Activated CD4-positive, CD25-positive, alpha-beta regulatory T cell treated with anti-CD3 and anti-CD28 coated beads, Interleukin-2, amount 50 U/mL, for 72 hours (primary cell): ENCODE results near the gene ARHGAP15.

Source experiments
- DNase-seq: peaks from one replicate; pipeline ENCODE4 v3.0.0; 2021

Gene ARHGAP15

GRCh38 chr2:143702931-143703330 lies 573.7 kb downstream of the ARHGAP15 start:
- no peak for DNase-seq

- DNase-seq: no peak
Observed at GRCh38 chr2:143704451-143705106, 575.4 kb downstream of the ARHGAP15 start.

DNA sequence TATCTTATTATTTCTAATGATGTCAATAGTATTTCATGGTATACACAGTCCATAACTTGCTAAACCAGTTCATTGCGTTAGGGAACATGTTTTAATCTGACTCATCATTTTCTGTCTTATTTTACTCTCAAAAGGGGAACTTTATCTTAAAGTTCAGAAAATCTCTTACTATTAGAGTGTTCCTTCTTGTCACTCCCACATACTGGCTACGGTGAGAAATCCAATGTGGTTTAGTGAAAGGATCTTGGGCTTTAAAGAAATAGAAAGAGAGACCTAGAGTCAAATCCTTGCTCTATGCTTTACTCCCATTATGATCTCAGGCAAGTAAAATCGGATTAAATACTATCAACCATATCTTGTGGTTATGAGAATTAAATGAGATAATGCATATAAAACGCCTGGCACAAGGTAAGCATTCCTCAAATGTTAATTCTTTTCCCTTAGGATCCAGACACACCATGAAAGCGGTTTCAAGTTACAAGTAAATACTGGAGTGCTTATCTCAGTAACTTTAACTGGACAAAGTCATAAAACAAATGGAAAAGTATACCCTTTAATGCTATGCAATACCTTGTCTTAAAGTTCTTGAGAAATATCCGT lies 576.0 kb downstream of the ARHGAP15 start:
- no peak for DNase-seq

- DNase-seq: no peak
Observed at GRCh38 chr2:143706354-143706753, 577.1 kb downstream of the ARHGAP15 start.

GRCh38 chr2:143708682-143709081 lies 579.5 kb downstream of the ARHGAP15 start:
- DNase-seq: no peak

- no peak for DNase-seq
Observed at GRCh38 chr2:143710196-143710595, 581.0 kb downstream of the ARHGAP15 start.

- no peak for DNase-seq
Observed at GRCh38 chr2:143710879-143711278, 581.7 kb downstream of the ARHGAP15 start.

DNA sequence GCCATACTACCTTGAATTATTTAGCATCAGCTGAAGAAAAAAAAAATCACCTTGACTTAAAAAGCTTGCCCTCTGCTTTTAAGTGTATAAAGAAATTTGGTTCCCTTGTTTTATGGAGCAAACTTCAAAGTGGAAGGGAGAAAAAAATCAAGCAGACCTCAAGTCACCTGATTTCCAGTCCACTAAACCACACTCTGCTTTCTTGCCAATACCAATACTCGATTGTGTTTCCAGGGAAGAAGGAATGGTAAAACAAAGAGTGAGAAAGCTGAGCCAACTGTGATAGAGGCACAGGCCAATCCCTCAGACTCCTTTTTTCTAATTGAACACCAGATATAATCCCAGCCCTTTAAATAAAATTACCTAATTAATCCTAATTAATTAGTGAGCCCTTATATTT lies 587.3 kb downstream of the ARHGAP15 start:
- no peak for DNase-seq

GRCh38 chr2:143717053-143717452 lies 587.8 kb downstream of the ARHGAP15 start:
- DNase-seq: no peak

GRCh38 chr2:143717536-143718168 lies 588.4 kb downstream of the ARHGAP15 start:
- no peak for DNase-seq

GRCh38 chr2:143718745-143719144 lies 589.5 kb downstream of the ARHGAP15 start:
- no peak for DNase-seq

DNA sequence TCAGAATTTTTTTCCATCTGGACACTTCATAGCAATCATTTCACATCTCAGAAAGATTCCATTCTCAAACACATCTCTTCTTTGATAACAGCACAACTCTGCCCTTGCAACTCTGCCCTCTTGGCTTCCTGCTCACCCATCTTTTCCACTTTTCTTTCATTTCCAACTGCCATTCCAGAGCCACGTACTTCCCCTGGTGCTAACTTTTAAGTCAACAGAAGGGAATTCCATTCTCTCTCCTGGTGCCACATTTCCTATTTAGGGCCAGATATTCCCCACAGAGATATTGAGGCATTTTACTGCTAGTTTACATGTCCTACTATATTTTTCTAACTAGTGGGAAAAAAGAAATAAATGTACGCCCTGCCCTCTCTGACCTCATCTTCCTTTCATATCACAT lies 590.2 kb downstream of the ARHGAP15 start:
- no peak for DNase-seq

GRCh38 chr2:143720095-143720664 lies 591.0 kb downstream of the ARHGAP15 start:
- no peak for DNase-seq

GRCh38 chr2:143725400-143725799 lies 596.2 kb downstream of the ARHGAP15 start:
- DNase-seq: no peak

- no peak for DNase-seq
Observed at GRCh38 chr2:143726151-143726845, 597.1 kb downstream of the ARHGAP15 start.

DNA sequence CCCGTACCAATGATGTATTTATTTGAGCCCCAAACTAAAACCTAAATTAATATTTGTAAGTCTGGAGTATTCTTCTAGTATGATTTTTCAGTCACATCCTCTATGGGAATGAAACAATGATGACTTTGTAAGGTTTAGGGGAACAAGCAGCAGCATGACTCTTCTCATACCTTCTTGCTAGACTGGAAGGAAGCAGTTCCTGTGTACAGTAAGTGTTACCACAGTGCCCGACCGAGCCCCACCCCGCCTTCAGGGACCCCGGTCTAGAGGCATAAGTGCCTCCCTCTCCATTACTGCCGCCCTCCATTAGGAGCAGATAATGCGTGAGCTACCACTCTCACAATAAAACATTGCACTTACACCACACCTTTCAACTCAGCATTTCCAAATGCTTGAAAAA lies 599.3 kb downstream of the ARHGAP15 start:
- DNase-seq: no peak

GRCh38 chr2:143729296-143729814 lies 600.1 kb downstream of the ARHGAP15 start:
- DNase-seq: no peak

GRCh38 chr2:143730155-143730952 lies 601.1 kb downstream of the ARHGAP15 start:
- no peak for DNase-seq

DNA sequence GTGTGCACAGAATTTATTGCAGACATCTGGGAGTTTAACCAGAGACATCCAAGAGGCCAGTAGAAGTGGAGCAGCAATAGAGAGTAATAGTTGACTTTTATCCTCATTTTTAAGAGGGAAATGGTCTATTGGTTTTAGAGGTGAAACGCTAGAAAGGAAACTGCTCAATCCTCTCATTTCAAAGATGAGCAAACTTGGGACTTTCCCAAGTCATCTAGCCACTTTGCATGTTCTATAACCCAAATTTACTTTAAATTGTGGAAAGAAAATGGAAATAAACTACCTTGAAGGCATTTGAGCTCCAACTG lies 601.7 kb downstream of the ARHGAP15 start:
- no peak for DNase-seq

GRCh38 chr2:143732076-143732475 lies 602.9 kb downstream of the ARHGAP15 start:
- no peak for DNase-seq

DNA sequence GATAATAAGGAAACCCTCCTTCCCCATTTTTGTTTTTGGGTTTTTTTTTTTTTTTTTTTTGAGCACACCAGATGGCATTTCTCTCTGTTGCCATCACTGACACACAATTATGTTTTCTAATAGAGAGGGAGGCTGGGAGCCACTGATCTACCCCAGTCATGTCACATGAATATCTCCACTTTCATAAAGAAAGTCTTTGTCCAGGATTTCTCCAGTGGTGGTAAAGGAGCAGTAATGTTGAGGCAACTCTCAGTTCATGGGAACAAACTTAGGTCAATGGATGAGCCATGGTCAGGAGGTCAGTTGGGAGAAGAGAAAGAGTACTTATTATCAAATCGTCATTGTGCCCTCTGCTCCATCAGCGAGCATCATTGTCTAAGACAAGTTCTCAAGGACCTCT lies 603.7 kb downstream of the ARHGAP15 start:
- no peak for DNase-seq

GRCh38 chr2:143734507-143734906 lies 605.3 kb downstream of the ARHGAP15 start:
- DNase-seq: no peak

- DNase-seq: no peak
Observed at GRCh38 chr2:143736904-143737303, 607.7 kb downstream of the ARHGAP15 start.
